Glutamatergic neuron (in vitro differentiated cells): ENCODE measurements around the gene FARSB. TPM values are rescaled to one million over a fixed set of nuclear protein-coding genes. Genes with fewer than 3 reads are reported as not detected.

Experiments used
- DNase-seq: peaks from one replicate; pipeline ENCODE4 v3.0.0; 2022
- H3K27ac Mint-ChIP-seq: one replicate; pipeline ENCODE4 v1.8.0; 2020; ENCODE audit warnings: mild to moderate bottlenecking, mixed read lengths, inconsistent platforms; ENCODE audit not compliant: unreplicated experiment
- H3K27me3 Mint-ChIP-seq: one replicate; pipeline ENCODE4 v1.8.0; 2020; ENCODE audit warnings: mild to moderate bottlenecking, moderate library complexity, mixed read lengths, inconsistent platforms; ENCODE audit not compliant: unreplicated experiment
- H3K36me3 Mint-ChIP-seq: one replicate; pipeline ENCODE4 v1.8.0; 2020; ENCODE audit warnings: mild to moderate bottlenecking, mixed read lengths, inconsistent platforms; ENCODE audit not compliant: unreplicated experiment
- H3K4me1 Mint-ChIP-seq: one replicate; pipeline ENCODE4 v1.8.0; 2020; ENCODE audit warnings: mild to moderate bottlenecking, low read depth, mixed read lengths, inconsistent platforms; ENCODE audit not compliant: unreplicated experiment
- H3K4me3 Mint-ChIP-seq: one replicate; pipeline ENCODE4 v1.8.0; 2020; ENCODE audit warnings: mild to moderate bottlenecking, mixed read lengths, inconsistent platforms; ENCODE audit not compliant: unreplicated experiment
- H3K9me3 Mint-ChIP-seq: one replicate; pipeline ENCODE4 v1.8.0; 2020; ENCODE audit warnings: mild to moderate bottlenecking, moderate library complexity, mixed read lengths, inconsistent platforms; ENCODE audit not compliant: unreplicated experiment
- total RNA-seq: library from RNA; stranded (reverse); fragmentation: NEBNext Ultra II Directional; extraction: Animal tissue kit (Norgen Biotek cat#: 25700); gene quantifications from one replicate; pipeline ENCODE4 v1.2.1, GENCODE V29; 2021; ENCODE audit not compliant: unreplicated experiment
- TF ChIP-seq, protein P1 (sequence below): fragments of 200-600 bp; sonication (generic); IDR thresholded peaks from one replicate; pipeline ENCODE4 v1.5.0; 2021; ENCODE audit not compliant: partially characterized antibody, unreplicated experiment

FARSB gene
- total RNA-seq, 1 donor from 2014 or later = 18.8 TPM

DNA sequence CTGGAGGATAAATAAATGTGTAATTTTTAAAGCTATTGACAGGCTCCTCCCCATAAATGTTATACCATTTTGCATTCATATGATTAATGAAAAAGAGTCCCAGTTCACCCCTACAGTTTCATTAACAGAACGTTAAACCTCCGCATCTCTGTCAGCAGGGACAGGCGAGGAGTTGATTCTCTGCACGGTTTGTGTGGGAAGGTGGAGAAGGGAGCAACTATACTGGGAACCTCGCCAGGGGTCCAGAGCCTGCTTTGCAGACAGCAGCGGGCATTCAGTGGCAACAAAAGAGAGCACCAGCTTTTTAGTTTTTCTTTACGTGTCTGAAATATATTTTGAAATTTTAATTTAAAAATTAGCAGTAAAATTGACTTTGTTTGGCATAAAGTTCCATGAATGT is 101.4 kb downstream of the FARSB start:
- TF ChIP-seq, protein P1, sequence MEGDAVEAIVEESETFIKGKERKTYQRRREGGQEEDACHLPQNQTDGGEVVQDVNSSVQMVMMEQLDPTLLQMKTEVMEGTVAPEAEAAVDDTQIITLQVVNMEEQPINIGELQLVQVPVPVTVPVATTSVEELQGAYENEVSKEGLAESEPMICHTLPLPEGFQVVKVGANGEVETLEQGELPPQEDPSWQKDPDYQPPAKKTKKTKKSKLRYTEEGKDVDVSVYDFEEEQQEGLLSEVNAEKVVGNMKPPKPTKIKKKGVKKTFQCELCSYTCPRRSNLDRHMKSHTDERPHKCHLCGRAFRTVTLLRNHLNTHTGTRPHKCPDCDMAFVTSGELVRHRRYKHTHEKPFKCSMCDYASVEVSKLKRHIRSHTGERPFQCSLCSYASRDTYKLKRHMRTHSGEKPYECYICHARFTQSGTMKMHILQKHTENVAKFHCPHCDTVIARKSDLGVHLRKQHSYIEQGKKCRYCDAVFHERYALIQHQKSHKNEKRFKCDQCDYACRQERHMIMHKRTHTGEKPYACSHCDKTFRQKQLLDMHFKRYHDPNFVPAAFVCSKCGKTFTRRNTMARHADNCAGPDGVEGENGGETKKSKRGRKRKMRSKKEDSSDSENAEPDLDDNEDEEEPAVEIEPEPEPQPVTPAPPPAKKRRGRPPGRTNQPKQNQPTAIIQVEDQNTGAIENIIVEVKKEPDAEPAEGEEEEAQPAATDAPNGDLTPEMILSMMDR = no peak
- no peak for DNase-seq
- no peak overlapping the region for H3K27ac Mint-ChIP-seq

DNA sequence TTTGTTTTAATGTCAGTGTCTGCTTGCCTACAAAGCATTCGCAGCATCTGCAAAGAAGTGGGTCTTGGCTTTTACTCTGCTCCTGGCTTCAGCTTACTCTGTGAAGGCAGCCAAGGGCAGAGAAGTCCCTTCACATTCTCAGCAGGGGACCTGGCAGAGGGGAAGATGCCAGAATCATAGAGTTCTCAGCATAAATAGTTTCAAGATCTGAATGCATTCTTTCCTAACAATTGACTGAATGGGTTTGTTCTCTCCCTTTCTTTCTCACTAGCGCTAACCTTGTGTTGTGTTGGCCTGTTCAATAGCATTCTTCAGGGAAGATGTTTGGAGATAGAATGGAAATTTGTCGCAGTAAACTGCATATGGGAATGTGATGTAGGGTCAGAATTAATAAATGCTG is 106.9 kb downstream of the FARSB start:
- Mint-ChIP-seq H3K27ac (no peak overlapping the region), H3K4me1 (peaks cover 13% of the 10 kb centered on the region), H3K9me3 (no peaks in the 10 kb centered on the region), H3K4me3 (no peak overlapping the region), H3K27me3 (no peaks in the 10 kb centered on the region), H3K36me3 (no peaks in the 10 kb centered on the region)
- TF ChIP-seq, protein P1 = no peak
- DNase-seq = no peak

More for the DNA sequence above, 101.4 kb downstream of the FARSB start:
- Mint-ChIP-seq H3K4me3 (no peak overlapping the region), H3K9me3 (no peaks in the 10 kb centered on the region), H3K4me1 (no peaks in the 10 kb centered on the region), H3K36me3 (peaks cover 6% of the 10 kb centered on the region), H3K27me3 (peaks cover 3% of the 10 kb centered on the region)

DNA sequence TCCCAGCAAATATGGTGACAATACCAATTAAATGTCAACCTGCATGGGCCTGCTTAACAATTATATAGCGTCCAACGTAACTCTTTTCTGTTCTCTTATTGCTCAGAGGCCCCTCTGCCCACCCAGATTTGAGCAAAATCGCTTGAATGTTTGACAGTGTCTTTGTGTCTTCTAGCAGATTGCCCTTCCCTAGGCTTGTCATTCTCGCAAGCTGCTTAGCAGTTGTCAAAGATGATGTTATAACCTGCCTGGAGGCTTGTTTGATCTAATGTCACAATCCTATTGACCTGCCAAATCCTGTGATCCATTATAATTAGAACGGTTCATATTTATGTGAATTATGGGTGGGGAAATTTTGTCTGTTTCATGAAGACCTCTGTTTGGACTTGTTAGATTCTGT is 108.8 kb downstream of the FARSB start:
- H3K27me3 Mint-ChIP-seq = no peaks in the 10 kb centered on the region
- H3K4me3 Mint-ChIP-seq = no peak overlapping the region
- H3K27ac Mint-ChIP-seq = peak overlapping the region; percentile 12
- TF ChIP-seq, protein P1 = no peak
- DNase-seq = no peak
- H3K4me1 Mint-ChIP-seq = peaks cover 13% of the 10 kb centered on the region
- no peaks in the 10 kb centered on the region for H3K36me3 Mint-ChIP-seq
- H3K9me3 Mint-ChIP-seq = no peaks in the 10 kb centered on the region

DNA sequence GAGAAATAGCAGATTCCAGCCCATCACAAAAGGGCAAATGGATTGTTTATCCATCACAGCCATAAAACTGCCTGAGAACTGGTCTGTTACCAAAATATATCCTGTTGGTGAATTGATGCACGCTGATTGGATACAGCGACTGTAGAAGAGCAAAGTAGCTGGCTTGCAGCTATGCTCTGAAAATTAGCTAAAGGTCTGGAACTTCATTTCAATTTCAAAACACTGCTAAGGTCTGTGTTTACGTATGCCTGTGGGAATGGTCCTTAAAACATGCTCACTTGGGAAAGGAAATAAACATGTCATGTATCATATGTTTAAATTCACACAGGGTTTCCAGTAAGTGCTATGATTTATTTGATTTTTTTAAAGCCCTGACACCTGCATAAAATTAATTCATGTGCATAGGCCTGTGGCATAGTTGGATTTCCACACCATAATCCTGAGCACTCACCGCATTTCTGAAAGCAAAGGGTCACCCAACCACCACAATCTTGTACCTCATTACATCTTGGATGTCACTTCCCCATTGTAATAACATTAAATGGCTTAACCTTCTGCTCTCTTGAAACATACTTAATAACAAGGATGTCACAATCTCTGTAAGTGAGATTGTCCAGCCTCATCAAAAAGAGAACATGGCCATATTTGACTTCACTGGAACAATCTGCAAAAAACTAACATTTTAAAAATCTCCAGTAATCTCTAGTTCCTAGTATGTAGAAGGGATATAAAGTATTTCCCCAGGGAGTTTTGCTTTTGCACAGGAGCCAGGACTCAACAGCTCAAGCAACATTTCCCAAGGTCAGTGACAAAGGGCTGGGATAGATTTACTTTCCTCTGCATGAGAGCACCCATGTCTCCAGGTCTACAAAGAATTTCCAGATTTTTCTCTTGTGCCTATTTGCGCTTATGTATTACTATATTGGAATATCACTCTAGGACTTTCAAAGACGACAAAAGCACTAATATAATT is 109.8 kb downstream of the FARSB start:
- H3K9me3 Mint-ChIP-seq = no peaks in the 10 kb centered on the region
- H3K36me3 Mint-ChIP-seq = no peaks in the 10 kb centered on the region
- TF ChIP-seq, protein P1 = no peak
- no peaks in the 10 kb centered on the region for H3K27me3 Mint-ChIP-seq
- H3K4me3 Mint-ChIP-seq = no peak overlapping the region
- no peak overlapping the region for H3K27ac Mint-ChIP-seq
- no peak for DNase-seq
- H3K4me1 Mint-ChIP-seq = peaks cover 13% of the 10 kb centered on the region

DNA sequence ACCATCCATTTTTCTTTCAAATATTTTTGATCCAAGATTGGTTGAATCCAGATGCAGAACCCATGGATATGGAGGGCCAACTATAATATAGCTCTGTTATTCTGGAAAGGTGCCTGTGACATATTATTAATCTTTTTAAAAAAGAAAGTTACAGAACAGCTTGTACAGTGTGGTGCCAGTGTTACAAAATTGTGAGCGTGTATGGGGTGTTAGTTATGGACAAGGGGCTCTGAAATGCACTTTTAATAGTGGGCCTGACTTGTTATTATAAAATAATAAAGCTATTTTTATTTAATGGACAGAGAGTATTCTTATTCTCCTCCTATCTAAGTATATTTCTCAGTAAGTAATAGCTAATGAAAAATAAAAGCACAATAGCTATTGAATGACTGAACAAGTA is 111.2 kb downstream of the FARSB start:
- no peak overlapping the region for H3K27ac Mint-ChIP-seq
- no peak overlapping the region for H3K4me3 Mint-ChIP-seq
- TF ChIP-seq, protein P1 = no peak
- H3K27me3 Mint-ChIP-seq = no peaks in the 10 kb centered on the region
- no peak for DNase-seq
- peaks cover 13% of the 10 kb centered on the region for H3K4me1 Mint-ChIP-seq
- no peaks in the 10 kb centered on the region for H3K36me3 Mint-ChIP-seq
- H3K9me3 Mint-ChIP-seq = no peaks in the 10 kb centered on the region
